SK-N-SH treated with all-trans-retinoic acid at 6 μM for 48 hours (cell line): ENCODE results near the gene PACS1.

Source experiments
- ARNTL ChIP-seq: fragments of 450-650 bp; formaldehyde crosslinking; IDR thresholded peaks from 2 replicates; pipeline ENCODE4 v1.5.0; 2020; ENCODE audit warnings: low read depth, mild to moderate bottlenecking, moderate library complexity, borderline replicate concordance
- ESRRG ChIP-seq: fragments of 250-450 bp; sonication (Bioruptor Pico); IDR thresholded peaks from 2 replicates; pipeline ENCODE4 v1.6.1; 2021; ENCODE audit warnings: mild to moderate bottlenecking
- ISL1 ChIP-seq: fragments of 250-450 bp; sonication (Bioruptor Pico); IDR thresholded peaks from 2 replicates; pipeline ENCODE4 v2.1.2; 2022; ENCODE audit warnings: mild to moderate bottlenecking, moderate library complexity
- OSR1 ChIP-seq: fragments of 250-450 bp; sonication (Bioruptor Pico); IDR thresholded peaks from 2 replicates; pipeline ENCODE4 v1.8.0; 2022; ENCODE audit warnings: moderate library complexity, mild to moderate bottlenecking, inconsistent platforms
- PPARA ChIP-seq: fragments of 250-450 bp; sonication (Bioruptor Pico); IDR thresholded peaks from 2 replicates; pipeline ENCODE4 v1.5.0; 2020; ENCODE audit warnings: mild to moderate bottlenecking, borderline replicate concordance
- RARB ChIP-seq: fragments of 250-450 bp; sonication (Bioruptor Pico); IDR thresholded peaks from 2 replicates; pipeline ENCODE4 v1.8.0; 2021; ENCODE audit warnings: mild to moderate bottlenecking, moderate library complexity
- SNAI2 ChIP-seq: fragments of 250-450 bp; sonication (Bioruptor Pico); IDR thresholded peaks from 2 replicates; pipeline ENCODE4 v1.5.0; 2020; ENCODE audit warnings: mild to moderate bottlenecking, moderate library complexity
- TCF4 ChIP-seq: fragments of 250-450 bp; sonication (Bioruptor Pico); IDR thresholded peaks from 2 replicates; pipeline ENCODE4 v1.8.0; 2021; ENCODE audit warnings: mild to moderate bottlenecking, moderate library complexity, borderline replicate concordance
- ZNF70 ChIP-seq: fragments of 450-650 bp; formaldehyde crosslinking; IDR thresholded peaks from 2 replicates; pipeline ENCODE4 v1.5.0; 2020; ENCODE audit warnings: mild to moderate bottlenecking, moderate library complexity
- TF ChIP-seq, protein P1 (sequence below): fragments of 250-450 bp; sonication (Bioruptor Pico); IDR thresholded peaks from 2 replicates; pipeline ENCODE4 v1.5.1; 2021; ENCODE audit warnings: mild to moderate bottlenecking, moderate library complexity
- TF ChIP-seq, protein P2 (sequence below): fragments of 250-450 bp; sonication (Bioruptor Pico); IDR thresholded peaks from 2 replicates; pipeline ENCODE4 v1.5.1; 2020; ENCODE audit warnings: low read depth, mild to moderate bottlenecking, moderate library complexity

DNA sequence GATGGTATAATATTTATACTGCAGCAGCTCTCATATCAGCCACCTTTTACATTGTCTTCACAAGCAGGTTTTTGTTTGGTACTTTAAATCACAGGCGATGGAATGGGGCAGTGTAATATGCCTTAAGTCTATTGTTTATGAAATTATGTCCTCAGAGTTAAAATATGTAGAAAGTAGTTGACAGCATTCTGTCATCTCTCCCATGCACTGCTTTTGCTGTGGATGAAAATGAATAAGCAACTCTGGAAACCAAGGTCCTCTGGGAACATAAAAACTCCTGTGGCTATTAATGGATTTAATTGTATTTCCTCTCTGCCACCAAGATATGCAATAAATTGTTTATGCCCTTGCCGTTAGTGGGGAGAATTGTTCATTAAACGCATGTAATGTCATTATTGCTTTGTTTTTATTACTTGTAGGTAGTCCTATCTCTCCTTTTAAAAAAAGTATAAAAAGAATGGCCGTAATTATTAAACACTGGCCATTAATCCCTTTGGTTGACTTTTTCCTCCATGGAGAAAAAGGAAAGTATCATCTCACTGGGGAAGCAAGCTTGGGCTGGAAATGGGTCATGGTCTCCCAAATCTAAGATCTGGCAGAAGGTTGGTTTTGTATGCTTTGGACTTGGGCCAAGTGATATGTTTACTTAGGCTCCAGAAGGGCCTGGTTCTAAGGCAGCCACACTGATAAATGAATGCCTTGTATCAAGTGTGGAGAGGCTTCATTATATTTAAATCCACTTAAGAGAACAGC, 13.1 kb downstream of the PACS1 start:
- peak; percentile 84 for TF ChIP-seq ISL1 (CRISPR knock-in tag)
- TF ChIP-seq, protein P1, sequence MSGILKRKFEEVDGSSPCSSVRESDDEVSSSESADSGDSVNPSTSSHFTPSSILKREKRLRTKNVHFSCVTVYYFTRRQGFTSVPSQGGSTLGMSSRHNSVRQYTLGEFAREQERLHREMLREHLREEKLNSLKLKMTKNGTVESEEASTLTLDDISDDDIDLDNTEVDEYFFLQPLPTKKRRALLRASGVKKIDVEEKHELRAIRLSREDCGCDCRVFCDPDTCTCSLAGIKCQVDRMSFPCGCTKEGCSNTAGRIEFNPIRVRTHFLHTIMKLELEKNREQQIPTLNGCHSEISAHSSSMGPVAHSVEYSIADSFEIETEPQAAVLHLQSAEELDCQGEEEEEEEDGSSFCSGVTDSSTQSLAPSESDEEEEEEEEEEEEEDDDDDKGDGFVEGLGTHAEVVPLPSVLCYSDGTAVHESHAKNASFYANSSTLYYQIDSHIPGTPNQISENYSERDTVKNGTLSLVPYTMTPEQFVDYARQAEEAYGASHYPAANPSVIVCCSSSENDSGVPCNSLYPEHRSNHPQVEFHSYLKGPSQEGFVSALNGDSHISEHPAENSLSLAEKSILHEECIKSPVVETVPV (CRISPR knock-in tag) = peak; percentile 67; the same call in 1 of the 2 replicates
- TF ChIP-seq, protein P2, sequence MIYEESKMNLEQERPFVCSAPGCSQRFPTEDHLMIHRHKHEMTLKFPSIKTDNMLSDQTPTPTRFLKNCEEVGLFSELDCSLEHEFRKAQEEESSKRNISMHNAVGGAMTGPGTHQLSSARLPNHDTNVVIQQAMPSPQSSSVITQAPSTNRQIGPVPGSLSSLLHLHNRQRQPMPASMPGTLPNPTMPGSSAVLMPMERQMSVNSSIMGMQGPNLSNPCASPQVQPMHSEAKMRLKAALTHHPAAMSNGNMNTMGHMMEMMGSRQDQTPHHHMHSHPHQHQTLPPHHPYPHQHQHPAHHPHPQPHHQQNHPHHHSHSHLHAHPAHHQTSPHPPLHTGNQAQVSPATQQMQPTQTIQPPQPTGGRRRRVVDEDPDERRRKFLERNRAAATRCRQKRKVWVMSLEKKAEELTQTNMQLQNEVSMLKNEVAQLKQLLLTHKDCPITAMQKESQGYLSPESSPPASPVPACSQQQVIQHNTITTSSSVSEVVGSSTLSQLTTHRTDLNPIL (CRISPR knock-in tag) = no peak
- no peak for TF ChIP-seq PPARA (CRISPR knock-in tag)
- no peak for TF ChIP-seq SNAI2
- TF ChIP-seq OSR1 = no peak
- TF ChIP-seq TCF4 (CRISPR knock-in tag) = peak; percentile 85
- no peak for TF ChIP-seq ARNTL (CRISPR knock-in tag)
- no peak for TF ChIP-seq RARB (CRISPR knock-in tag)
- no peak for TF ChIP-seq ESRRG (CRISPR knock-in tag)
- 0 out of 2 replicates have a peak, but pooled peaks have one; percentile 4 for TF ChIP-seq ZNF70 (CRISPR knock-in tag)
